GM12878 (cell line): ENCODE results near the gene DLK2. TPM values are rescaled to one million over a fixed set of nuclear protein-coding genes. Genes with fewer than 3 reads are reported as not detected.

Source experiments
- microRNA-seq: library from miRNA; unstranded; fragments of <30 nt; microRNA quantifications from one replicate; pipeline ENCODE4, GENCODE V29; 2018
- polyA plus RNA-seq, 11 experiments: library from polyadenylated mRNA; depleted of rRNA in 4 of 11; unstranded in 6 of 11; stranded (reverse) in 5 of 11; fragments of >200 nt; fragmentation: Nextera tagmentation in 4 of 11; fragmentation: Illumina TruSeq in 1 of 11; extraction: Ambion mirVana in 4 of 11; extraction: Trizol in 1 of 11; gene quantifications; 1 replicate in 1 of 11; 2 replicates in 10 of 11; pipeline versions ENCODE4 v1.2.1 to v1.2.3, GENCODE V29; 2011 to 2016; ENCODE audit warnings: inconsistent platforms in 2 of 11, missing spikeins in 2 of 11, low read depth in 1 of 11
- small RNA-seq: library from RNA; depleted of rRNA; stranded (forward); fragments of <200 nt; gene quantifications from one replicate; pipeline ENCODE3, GENCODE V24; 2014
- total RNA-seq, 4 experiments: library from RNA; depleted of rRNA in 3 of 4; stranded (reverse); fragments of >200 nt in 3 of 4; fragmentation: Illumina TruSeq in 1 of 4; extraction: Trizol in 1 of 4; gene quantifications; 2 replicates each; pipeline versions ENCODE4 v1.2.1 to v1.2.3, GENCODE V29; 2013 to 2021

DLK2 gene
- total and polyA plus RNA-seq, 10 of the 15 experiments (the other 5 are each of a cell fraction or from before 2014, with no cell fraction given), result 0.03 to 0.55 (median 0.38) TPM; not detected in 4

Small RNAs within 50 kb of the gene (microRNA-seq; reads per million reads assigned to microRNA genes)
- gene MIR6780B, result 0.56 reads per million

Small RNAs within 50 kb of the gene (small RNA-seq; reads per million reads assigned to genes)
- gene MIR6780B (not detected), gene RNU6-1113P (not detected)

Other genes with a start within 250 kb of the DLK2 start
Only the 7 nearest of the 16 such genes appear.
- 15.1 and 16.1 TPM in 2 replicates for gene ZNF318, start 85.9 kb downstream of the DLK2 start, total RNA-seq (2014; rRNA removed)
- gene ZNF318, start 85.9 kb downstream of the DLK2 start, total RNA-seq (2014; rRNA removed; fragmentation: Illumina TruSeq; extraction: Trizol), result 12.3 and 13.0 TPM in 2 replicates
- 27.9 and 29.3 TPM in 2 replicates for gene ZNF318, start 85.9 kb downstream of the DLK2 start, total RNA-seq (2021)
- 79.8 and 83.9 TPM in 2 replicates for gene ZNF318, start 85.9 kb downstream of the DLK2 start, polyA plus RNA-seq (2011; rRNA removed)
- 23.8 and 28.7 TPM in 2 replicates for gene ZNF318, start 85.9 kb downstream of the DLK2 start, polyA plus RNA-seq (2014; fragmentation: Illumina TruSeq; extraction: Trizol)
- 1 to 10 TPM; 4.8 to 6.3 TPM for gene ZNF318, start 85.9 kb downstream of the DLK2 start, polyA plus RNA-seq (2014; fragmentation: Nextera tagmentation; extraction: Ambion mirVana)
- 16.1 and 16.6 TPM in 2 replicates for gene ZNF318, start 85.9 kb downstream of the DLK2 start, polyA plus RNA-seq (2014; rRNA removed)
- 10 to 100 TPM in 1 of 2 experiments, 1 to 10 TPM in 1; 3.4 to 11.1 TPM for gene ZNF318, start 85.9 kb downstream of the DLK2 start, polyA plus RNA-seq (2016; fragmentation: Nextera tagmentation; extraction: Ambion mirVana)
- gene ABCC10, start 28.0 kb downstream of the DLK2 start, total RNA-seq (2014; rRNA removed), result 6.9 and 7.7 TPM in 2 replicates
- gene ABCC10, start 28.0 kb downstream of the DLK2 start, total RNA-seq (2014; rRNA removed; fragmentation: Illumina TruSeq; extraction: Trizol), result 5.1 and 5.9 TPM in 2 replicates
- 13.2 and 18.2 TPM in 2 replicates for gene ABCC10, start 28.0 kb downstream of the DLK2 start, total RNA-seq (2021)
- gene ABCC10, start 28.0 kb downstream of the DLK2 start, polyA plus RNA-seq (2011; rRNA removed), result 4.2 and 5.6 TPM in 2 replicates
- gene ABCC10, start 28.0 kb downstream of the DLK2 start, polyA plus RNA-seq (2014; fragmentation: Illumina TruSeq; extraction: Trizol), result 5.4 and 9.5 TPM in 2 replicates
- gene ABCC10, start 28.0 kb downstream of the DLK2 start, polyA plus RNA-seq (2014; fragmentation: Nextera tagmentation; extraction: Ambion mirVana), result under 1 TPM; 0.80 to 0.82 TPM
- 9.5 and 10.9 TPM in 2 replicates for gene ABCC10, start 28.0 kb downstream of the DLK2 start, polyA plus RNA-seq (2014; rRNA removed)
- 1 to 10 TPM; 8.6 to 9.5 TPM for gene ABCC10, start 28.0 kb downstream of the DLK2 start, polyA plus RNA-seq (2016; fragmentation: Nextera tagmentation; extraction: Ambion mirVana)
- 13.6 and 15.8 TPM in 2 replicates for gene TJAP1, start 22.0 kb upstream of the DLK2 start, total RNA-seq (2014; rRNA removed)
- gene TJAP1, start 22.0 kb upstream of the DLK2 start, total RNA-seq (2014; rRNA removed; fragmentation: Illumina TruSeq; extraction: Trizol), result 6.2 and 8.1 TPM in 2 replicates
- 22.6 and 26.5 TPM in 2 replicates for gene TJAP1, start 22.0 kb upstream of the DLK2 start, total RNA-seq (2021)
- gene TJAP1, start 22.0 kb upstream of the DLK2 start, polyA plus RNA-seq (2011; rRNA removed), result 10.8 and 18.0 TPM in 2 replicates
- 7.0 and 13.9 TPM in 2 replicates for gene TJAP1, start 22.0 kb upstream of the DLK2 start, polyA plus RNA-seq (2014; fragmentation: Illumina TruSeq; extraction: Trizol)
- gene TJAP1, start 22.0 kb upstream of the DLK2 start, polyA plus RNA-seq (2014; fragmentation: Nextera tagmentation; extraction: Ambion mirVana), result under 1 TPM; 0.11 to 0.42 TPM
- gene TJAP1, start 22.0 kb upstream of the DLK2 start, polyA plus RNA-seq (2014; rRNA removed), result 18.9 and 23.9 TPM in 2 replicates
- gene TJAP1, start 22.0 kb upstream of the DLK2 start, polyA plus RNA-seq (2016; fragmentation: Nextera tagmentation; extraction: Ambion mirVana), result 10 to 100 TPM; 10.0 to 11.7 TPM
- not detected in 2 replicates for gene LRRC73, start 54.8 kb upstream of the DLK2 start, total RNA-seq (2014; rRNA removed)
- gene LRRC73, start 54.8 kb upstream of the DLK2 start, total RNA-seq (2014; rRNA removed; fragmentation: Illumina TruSeq; extraction: Trizol), result not detected in 2 replicates
- 0.13 and 0.19 TPM in 2 replicates for gene LRRC73, start 54.8 kb upstream of the DLK2 start, total RNA-seq (2021)
- not detected in 2 replicates for gene LRRC73, start 54.8 kb upstream of the DLK2 start, polyA plus RNA-seq (2011; rRNA removed)
- gene LRRC73, start 54.8 kb upstream of the DLK2 start, polyA plus RNA-seq (2014; fragmentation: Illumina TruSeq; extraction: Trizol), result not detected in 2 replicates
- not detected for gene LRRC73, start 54.8 kb upstream of the DLK2 start, polyA plus RNA-seq (2014; fragmentation: Nextera tagmentation; extraction: Ambion mirVana)
- gene LRRC73, start 54.8 kb upstream of the DLK2 start, polyA plus RNA-seq (2014; rRNA removed), result 0.09 TPM in 1 of 2 replicates, not detected in the other
- gene LRRC73, start 54.8 kb upstream of the DLK2 start, polyA plus RNA-seq (2016; fragmentation: Nextera tagmentation; extraction: Ambion mirVana), result not detected
- 45.0 and 46.5 TPM in 2 replicates for gene YIPF3, start 61.4 kb upstream of the DLK2 start, total RNA-seq (2014; rRNA removed)
- gene YIPF3, start 61.4 kb upstream of the DLK2 start, total RNA-seq (2014; rRNA removed; fragmentation: Illumina TruSeq; extraction: Trizol), result 20.2 and 20.5 TPM in 2 replicates
- 43.0 and 47.6 TPM in 2 replicates for gene YIPF3, start 61.4 kb upstream of the DLK2 start, total RNA-seq (2021)
- 38.2 and 88.8 TPM in 2 replicates for gene YIPF3, start 61.4 kb upstream of the DLK2 start, polyA plus RNA-seq (2011; rRNA removed)
- gene YIPF3, start 61.4 kb upstream of the DLK2 start, polyA plus RNA-seq (2014; fragmentation: Illumina TruSeq; extraction: Trizol), result 33.5 and 42.4 TPM in 2 replicates
- 10 to 100 TPM; 25.0 to 29.8 TPM for gene YIPF3, start 61.4 kb upstream of the DLK2 start, polyA plus RNA-seq (2014; fragmentation: Nextera tagmentation; extraction: Ambion mirVana)
- gene YIPF3, start 61.4 kb upstream of the DLK2 start, polyA plus RNA-seq (2014; rRNA removed), result 36.6 and 44.3 TPM in 2 replicates
- 10 to 100 TPM; 60.4 TPM for gene YIPF3, start 61.4 kb upstream of the DLK2 start, polyA plus RNA-seq (2016; fragmentation: Nextera tagmentation; extraction: Ambion mirVana)
- gene POLR1C, start 61.5 kb upstream of the DLK2 start, total RNA-seq (2014; rRNA removed), result 40.0 and 42.8 TPM in 2 replicates
- 39.0 and 40.7 TPM in 2 replicates for gene POLR1C, start 61.5 kb upstream of the DLK2 start, total RNA-seq (2014; rRNA removed; fragmentation: Illumina TruSeq; extraction: Trizol)
- 48.9 and 51.2 TPM in 2 replicates for gene POLR1C, start 61.5 kb upstream of the DLK2 start, total RNA-seq (2021)
- 93.5 and 108 TPM in 2 replicates for gene POLR1C, start 61.5 kb upstream of the DLK2 start, polyA plus RNA-seq (2011; rRNA removed)
- gene POLR1C, start 61.5 kb upstream of the DLK2 start, polyA plus RNA-seq (2014; fragmentation: Illumina TruSeq; extraction: Trizol), result 63.9 and 96.9 TPM in 2 replicates
- 100 to 1,000 TPM; 164 to 180 TPM for gene POLR1C, start 61.5 kb upstream of the DLK2 start, polyA plus RNA-seq (2014; fragmentation: Nextera tagmentation; extraction: Ambion mirVana)
- gene POLR1C, start 61.5 kb upstream of the DLK2 start, polyA plus RNA-seq (2014; rRNA removed), result 51.2 and 53.9 TPM in 2 replicates
- 10 to 100 TPM; 68.5 to 72.1 TPM for gene POLR1C, start 61.5 kb upstream of the DLK2 start, polyA plus RNA-seq (2016; fragmentation: Nextera tagmentation; extraction: Ambion mirVana)
- gene XPO5, start 120.5 kb upstream of the DLK2 start, total RNA-seq (2014; rRNA removed), result 42.1 and 55.9 TPM in 2 replicates
- 33.3 and 34.3 TPM in 2 replicates for gene XPO5, start 120.5 kb upstream of the DLK2 start, total RNA-seq (2014; rRNA removed; fragmentation: Illumina TruSeq; extraction: Trizol)
- 56.9 and 76.0 TPM in 2 replicates for gene XPO5, start 120.5 kb upstream of the DLK2 start, total RNA-seq (2021)
- gene XPO5, start 120.5 kb upstream of the DLK2 start, polyA plus RNA-seq (2011; rRNA removed), result 56.8 and 68.5 TPM in 2 replicates
- gene XPO5, start 120.5 kb upstream of the DLK2 start, polyA plus RNA-seq (2014; fragmentation: Illumina TruSeq; extraction: Trizol), result 40.2 and 48.0 TPM in 2 replicates
- gene XPO5, start 120.5 kb upstream of the DLK2 start, polyA plus RNA-seq (2014; fragmentation: Nextera tagmentation; extraction: Ambion mirVana), result 10 to 100 TPM; 11.3 to 21.7 TPM
- gene XPO5, start 120.5 kb upstream of the DLK2 start, polyA plus RNA-seq (2014; rRNA removed), result 41.0 and 41.1 TPM in 2 replicates
- gene XPO5, start 120.5 kb upstream of the DLK2 start, polyA plus RNA-seq (2016; fragmentation: Nextera tagmentation; extraction: Ambion mirVana), result 10 to 100 TPM; 38.2 to 49.6 TPM